HG03575 (cell line): ENCODE results near the gene TIMM10.

Source experiments
- ATAC-seq: cut with Tn5 transposase; IDR thresholded peaks from one replicate; pipeline ENCODE4 v1.9.1; 2021; ENCODE audit not compliant: unreplicated experiment, insufficient number of reproducible peaks, low FRiP score; ENCODE audit errors: extremely low read depth

The TIMM10 gene

DNA sequence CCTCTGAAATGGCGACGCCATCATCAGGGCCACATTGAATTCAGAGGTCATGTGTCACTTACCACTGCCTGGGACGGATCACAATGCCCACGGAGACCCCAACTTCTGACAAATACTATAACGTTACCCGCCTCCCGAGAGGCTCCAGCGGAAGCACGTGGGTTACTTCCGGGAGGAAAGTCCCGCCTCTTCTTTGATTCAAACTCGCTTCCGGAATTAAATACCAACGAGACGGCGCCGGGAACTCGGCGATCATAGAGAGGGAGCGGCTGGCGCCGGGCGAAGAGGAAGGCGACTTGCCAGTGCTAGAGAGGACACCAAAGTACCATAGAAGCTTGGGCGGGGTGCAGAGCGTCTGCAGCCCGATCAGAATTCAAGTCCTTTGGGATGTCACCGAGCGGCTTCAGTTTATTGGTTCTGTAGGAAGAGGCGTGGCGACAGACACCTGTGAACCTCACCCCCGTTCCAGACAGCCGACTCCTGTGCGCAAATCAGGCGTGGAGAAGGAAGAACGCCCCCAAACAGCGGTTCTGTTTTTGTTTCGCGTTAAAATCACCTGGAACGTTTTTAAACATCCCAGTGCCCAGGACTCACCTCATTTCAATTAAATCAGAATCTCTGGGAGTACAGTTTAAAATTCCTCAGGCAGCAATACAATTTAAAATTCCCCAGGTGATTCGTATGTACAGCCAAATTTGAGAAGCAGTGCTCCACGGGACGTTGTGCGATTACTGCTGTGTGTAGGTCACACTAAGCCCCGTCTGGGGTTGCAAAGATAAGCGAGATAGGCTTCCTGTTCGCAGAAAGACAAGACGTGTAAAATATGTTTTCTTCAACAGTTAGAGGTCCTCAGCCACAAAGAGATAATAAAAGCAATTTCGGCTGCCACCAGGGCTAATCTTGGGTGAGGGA is at the start of gene TIMM10:
Gene TIMM10 (minus strand): TSS at position 159 of the 912 bp plus-strand sequence. CDS start 565 bp downstream, outside the sequence.
- peak; percentile 96 for ATAC-seq

DNA sequence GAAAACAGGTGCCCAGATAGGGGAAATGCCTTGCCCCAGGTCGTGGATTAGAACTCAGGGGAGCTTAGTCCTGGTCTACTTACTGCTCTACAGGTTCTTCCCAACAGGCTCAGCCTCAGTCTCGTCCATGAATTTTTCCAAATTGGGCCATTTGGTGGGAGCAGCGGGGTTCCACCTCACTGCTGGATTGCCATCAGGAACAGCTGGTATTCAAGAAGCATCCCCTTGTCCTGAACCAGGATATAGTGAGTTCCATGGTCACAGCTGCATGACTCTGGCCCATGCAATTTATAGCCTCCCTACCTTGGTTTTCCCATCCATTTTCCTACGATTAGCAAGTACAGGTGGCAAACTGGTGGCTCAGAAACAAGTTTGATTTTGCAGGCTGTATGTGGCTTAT is 43.5 kb upstream of the TIMM10 start:
- no peak for ATAC-seq

- no peak for ATAC-seq
Observed at GRCh38 chr11:57571606-57572005, 41.1 kb upstream of the TIMM10 start.

- ATAC-seq, result no peak
Observed at GRCh38 chr11:57568330-57568766, 37.8 kb upstream of the TIMM10 start.

- ATAC-seq, result no peak
Observed at GRCh38 chr11:57567515-57568329, 37.2 kb upstream of the TIMM10 start, which contains the start of gene UBE2L6. Gene UBE2L6, minus strand, starts transcription at chr11:57567672. Its CDS starts 61 bp downstream, at chr11:57567611.

DNA sequence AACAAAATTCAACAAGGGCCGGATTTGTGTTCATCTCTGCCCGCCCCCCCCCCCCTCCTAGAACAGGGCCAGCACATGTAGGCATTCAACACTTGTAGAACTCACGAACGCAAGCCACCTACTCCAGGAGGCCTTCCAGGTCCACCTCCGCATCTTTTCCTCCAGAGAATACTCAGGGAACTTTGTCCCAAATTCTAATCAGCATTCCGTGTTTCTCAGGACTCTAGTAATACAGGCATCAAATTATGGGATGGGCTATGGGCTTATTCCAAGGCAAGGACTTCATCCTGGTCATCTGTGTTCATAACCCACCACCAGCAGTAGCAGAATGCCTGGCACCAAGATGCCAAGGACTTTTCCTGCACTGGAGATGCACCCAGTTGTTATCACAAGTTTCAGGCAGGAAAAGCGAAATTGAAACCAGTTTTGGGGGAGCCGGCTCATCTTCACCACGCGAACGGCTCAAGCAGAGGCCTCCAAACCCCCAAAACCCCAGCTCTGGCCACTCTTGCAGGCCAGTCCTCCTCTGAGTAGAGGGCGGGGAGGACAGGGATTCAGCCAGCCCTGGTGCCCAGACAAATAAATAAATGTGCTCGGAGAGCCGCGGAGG is 36.5 kb upstream of the TIMM10 start:
- no peak for ATAC-seq

GRCh38 chr11:57566005-57566904 is 35.7 kb upstream of the TIMM10 start:
- peak; percentile 63 for ATAC-seq

DNA sequence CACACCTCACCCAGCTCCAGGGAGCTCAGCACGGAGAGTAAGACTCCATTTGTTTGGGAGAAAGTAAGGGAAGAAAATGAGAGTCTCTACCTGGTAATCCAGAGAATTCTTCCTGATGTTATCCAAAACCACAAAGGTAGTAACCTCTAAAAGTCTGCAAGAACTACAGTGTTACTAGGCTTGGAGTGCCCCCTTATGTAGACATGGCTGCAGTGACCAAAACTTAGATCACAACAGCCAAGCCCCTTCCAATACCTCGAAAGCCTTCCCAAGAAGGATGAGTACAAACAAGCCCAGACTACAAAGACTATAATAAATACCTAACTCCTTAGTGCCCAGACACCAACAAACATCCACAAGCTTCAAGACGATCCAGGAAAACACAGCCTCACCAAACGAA is 32.0 kb upstream of the TIMM10 start:
- ATAC-seq, result no peak

- ATAC-seq, result no peak
Observed at GRCh38 chr11:57560146-57560545, 29.6 kb upstream of the TIMM10 start.

- ATAC-seq, result no peak
Observed at GRCh38 chr11:57556041-57556440, 25.5 kb upstream of the TIMM10 start.

DNA sequence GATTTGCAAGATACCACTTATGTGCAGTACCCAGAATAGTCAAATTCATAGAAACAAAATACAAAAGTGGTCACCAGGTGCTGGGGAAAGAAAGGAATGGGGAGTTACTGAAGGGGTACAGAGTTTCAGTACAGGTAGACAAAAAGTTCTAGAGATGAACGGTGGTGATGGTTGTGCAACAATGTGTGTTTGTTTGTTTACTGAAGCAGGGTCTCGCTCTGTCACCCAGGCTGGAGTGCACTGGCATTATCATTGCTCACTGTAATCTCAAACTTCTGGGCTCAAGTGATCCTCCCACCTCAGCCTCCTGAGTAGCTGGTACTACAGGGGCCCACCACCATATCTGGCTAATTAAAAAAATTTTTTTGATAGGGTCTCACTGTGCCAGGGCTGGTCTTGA is 24.8 kb upstream of the TIMM10 start:
- no peak for ATAC-seq

DNA sequence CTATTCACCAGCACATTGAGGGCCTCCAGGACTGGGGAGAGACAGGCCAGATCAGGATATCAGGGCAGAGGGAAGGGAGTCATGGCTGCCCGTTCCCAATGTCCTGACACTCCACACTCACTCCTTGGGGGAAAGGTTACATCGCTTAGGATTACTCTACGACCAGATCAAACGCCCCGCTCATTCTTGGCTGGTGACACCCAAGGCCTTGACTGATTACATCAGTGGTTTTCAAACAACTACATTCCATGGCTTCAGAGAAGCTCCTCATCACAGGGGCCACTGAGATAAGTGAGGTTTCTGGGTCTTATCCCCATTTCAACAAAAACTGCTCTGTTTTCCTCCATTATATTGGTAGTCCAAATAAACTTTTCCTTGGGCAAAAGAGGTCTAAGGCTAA is 21.9 kb upstream of the TIMM10 start:
- ATAC-seq, result no peak

- ATAC-seq, result no peak
Observed at GRCh38 chr11:57551941-57552340, 21.4 kb upstream of the TIMM10 start.

- ATAC-seq, result no peak
Observed at GRCh38 chr11:57549983-57550382, 19.4 kb upstream of the TIMM10 start.

DNA sequence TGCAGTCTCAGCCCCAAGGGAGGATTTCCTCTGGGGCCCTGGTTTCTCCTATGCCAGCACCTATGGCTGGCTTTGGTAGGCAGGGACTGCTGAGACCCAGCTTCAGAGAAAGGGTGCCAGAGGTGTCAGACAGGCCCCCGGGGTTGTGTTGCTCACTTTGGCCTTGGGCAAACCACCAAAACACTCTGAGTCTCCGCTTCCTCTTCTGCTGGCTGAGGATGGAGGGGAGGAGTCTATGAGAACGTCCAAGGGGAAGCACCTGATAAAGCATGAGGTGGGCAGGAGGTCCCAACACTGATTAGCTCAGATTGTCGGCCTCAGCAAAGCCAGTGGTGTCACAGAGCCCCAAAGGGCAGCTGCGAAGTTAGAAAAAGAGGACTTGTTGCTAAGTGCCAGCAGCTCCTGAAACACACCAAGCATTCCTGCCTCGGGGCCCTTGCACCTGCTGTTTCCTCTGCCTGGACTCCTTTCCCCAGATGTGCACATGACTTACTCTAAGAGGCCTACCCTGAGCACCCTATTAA is 17.4 kb upstream of the TIMM10 start:
- peak; percentile 56 for ATAC-seq

DNA sequence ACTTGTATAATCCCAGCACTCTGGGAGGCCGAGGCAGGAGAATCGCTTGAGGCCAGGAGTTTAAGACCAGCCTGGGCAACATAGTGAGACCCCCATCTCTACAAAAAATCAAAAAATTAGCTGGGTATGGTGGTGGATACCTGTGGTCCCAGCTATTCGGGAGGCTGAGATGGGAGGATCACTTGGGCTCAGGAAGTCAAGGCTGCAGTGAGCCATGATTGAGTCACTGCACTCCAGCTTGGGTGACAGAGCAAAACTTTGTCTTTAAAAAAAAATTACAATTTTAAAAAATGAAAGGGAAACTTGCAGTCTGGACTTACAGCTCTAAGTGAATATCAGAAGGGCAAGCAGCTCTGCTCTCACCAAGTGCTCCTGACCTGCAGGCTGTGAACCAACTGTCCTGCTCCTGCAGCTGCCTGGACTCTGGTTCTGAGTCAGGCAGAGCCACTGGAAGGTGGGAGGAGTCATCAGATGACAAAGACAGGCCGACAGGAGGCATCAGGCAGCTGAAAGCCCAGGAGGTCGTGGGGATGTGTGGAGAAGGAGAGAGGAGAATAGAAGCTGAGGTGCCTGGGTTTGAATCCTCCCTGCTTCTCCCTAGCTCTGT is 16.4 kb upstream of the TIMM10 start:
- no peak for ATAC-seq

GRCh38 chr11:57546451-57546850 is 15.9 kb upstream of the TIMM10 start:
- no peak for ATAC-seq

DNA sequence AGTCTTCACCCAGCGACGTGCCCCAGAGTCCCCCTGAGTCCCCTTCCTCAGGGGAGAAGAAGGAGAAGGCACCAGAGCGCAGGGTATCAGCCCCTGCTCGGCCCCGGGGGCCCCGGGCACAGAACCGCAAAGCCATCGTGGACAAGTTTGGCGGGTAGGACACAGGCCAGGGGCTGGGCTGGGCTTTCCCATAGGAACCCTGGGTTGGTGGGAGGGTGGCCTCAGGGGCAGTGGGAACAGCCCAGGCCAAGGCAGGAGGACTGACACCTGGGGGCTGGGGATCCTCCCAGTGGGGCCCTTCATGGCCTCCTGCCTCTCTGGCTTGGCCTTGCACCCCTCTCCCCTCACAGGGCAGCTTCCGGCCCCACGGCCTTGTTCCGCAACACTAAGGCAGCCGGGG is 15.3 kb upstream of the TIMM10 start:
- ATAC-seq, result no peak
